DND-41 (cell line): ENCODE results near the gene KCND3.

ENCODE experiments used
- ATAC-seq: fragments of 200-7000 bp; cut with Tn5 transposase; 3 replicates; pipeline ENCODE4 v1.9.1; 2021; ENCODE audit warnings: low read depth; ENCODE audit not compliant: insufficient read depth
- DNase-seq: peaks from one replicate; pipeline ENCODE4 v3.0.0-alpha.2; 2020
- H2AFZ ChIP-seq: 2 replicates; pipeline ENCODE4 v1.6.0; 2012; ENCODE audit warnings: low read depth, low read length
- H3K27ac ChIP-seq: 2 replicates; pipeline ENCODE4 v1.5.1; 2012; ENCODE audit warnings: low read length, inconsistent platforms
- H3K27me3 ChIP-seq: fragments of 200-600 bp; sonication (generic); 2 replicates; pipeline ENCODE4 v1.6.0; 2012; ENCODE audit warnings: low read length, mild to moderate bottlenecking, inconsistent platforms; ENCODE audit not compliant: insufficient read depth, poor library complexity
- H3K36me3 ChIP-seq: 2 replicates; pipeline ENCODE4 v1.5.1; 2012; ENCODE audit warnings: low read length, inconsistent platforms; ENCODE audit not compliant: insufficient read depth
- H3K4me1 ChIP-seq: 2 replicates; pipeline ENCODE4 v1.5.1; 2012; ENCODE audit warnings: mild to moderate bottlenecking, low read length; ENCODE audit not compliant: insufficient read depth
- H3K4me2 ChIP-seq: 2 replicates; pipeline ENCODE4 v1.6.0; 2012; ENCODE audit warnings: mild to moderate bottlenecking, moderate library complexity, low read length, inconsistent platforms; ENCODE audit not compliant: insufficient read depth
- H3K4me3 ChIP-seq, 2 experiments: fragments of 200-600 bp in 1 of 2; shearing (Covaris generic) in 1 of 2; 2 replicates each; pipeline ENCODE4 v1.5.1; 2012 to 2016; ENCODE audit warnings: inconsistent platforms in 2 of 2, low read length in 2 of 2, mild to moderate bottlenecking in 2 of 2, low read depth in 1 of 2, moderate library complexity in 1 of 2
- H3K79me2 ChIP-seq: 2 replicates; pipeline ENCODE4 v1.6.0; 2012; ENCODE audit warnings: low read length, inconsistent platforms; ENCODE audit not compliant: insufficient read depth
- H3K9ac ChIP-seq: 2 replicates; pipeline ENCODE4 v1.6.0; 2012; ENCODE audit warnings: low read depth, mild to moderate bottlenecking, inconsistent platforms, low read length, moderate library complexity
- H3K9me3 ChIP-seq: 2 replicates; pipeline ENCODE4 v1.5.1; 2012; ENCODE audit warnings: low read length, moderate library complexity, mild to moderate bottlenecking, inconsistent platforms; ENCODE audit not compliant: insufficient read depth, severe bottlenecking
- H4K20me1 ChIP-seq: 2 replicates; pipeline ENCODE4 v1.6.0; 2012; ENCODE audit warnings: low read length; ENCODE audit not compliant: insufficient read depth
- EZH2 ChIP-seq: IDR thresholded peaks from 3 replicates; pipeline ENCODE4 v1.6.1; 2012; ENCODE audit warnings: borderline replicate concordance, low read depth, mild to moderate bottlenecking, moderate library complexity, low read length, inconsistent platforms; ENCODE audit not compliant: severe bottlenecking
- TF ChIP-seq, protein P1 (sequence below): IDR thresholded peaks from 2 replicates; pipeline ENCODE4 v1.5.1; 2012; ENCODE audit warnings: borderline replicate concordance, low read length, moderate library complexity, mild to moderate bottlenecking; ENCODE audit not compliant: poor library complexity, severe bottlenecking; ENCODE audit errors: extremely low read depth

Gene KCND3

GRCh38 chr1:111989531-111990025 is at the start of gene KCND3:
Gene KCND3 (minus strand): TSS chr1:111989668.
- no peak within 1 kb of the TSS for H3K4me3 ChIP-seq
- no peak within 1 kb of the TSS for H3K4me2 ChIP-seq
- H3K27me3 ChIP-seq = no peaks in the 10 kb centered on the region

GRCh38 chr1:112034277-112034676 is 44.8 kb upstream of the KCND3 start:
- H2AFZ ChIP-seq = no peak overlapping the region
- H3K36me3 ChIP-seq = no peaks in the 10 kb centered on the region
- ATAC-seq (no peak), DNase-seq (no peak)
- TF ChIP-seq, protein P1, sequence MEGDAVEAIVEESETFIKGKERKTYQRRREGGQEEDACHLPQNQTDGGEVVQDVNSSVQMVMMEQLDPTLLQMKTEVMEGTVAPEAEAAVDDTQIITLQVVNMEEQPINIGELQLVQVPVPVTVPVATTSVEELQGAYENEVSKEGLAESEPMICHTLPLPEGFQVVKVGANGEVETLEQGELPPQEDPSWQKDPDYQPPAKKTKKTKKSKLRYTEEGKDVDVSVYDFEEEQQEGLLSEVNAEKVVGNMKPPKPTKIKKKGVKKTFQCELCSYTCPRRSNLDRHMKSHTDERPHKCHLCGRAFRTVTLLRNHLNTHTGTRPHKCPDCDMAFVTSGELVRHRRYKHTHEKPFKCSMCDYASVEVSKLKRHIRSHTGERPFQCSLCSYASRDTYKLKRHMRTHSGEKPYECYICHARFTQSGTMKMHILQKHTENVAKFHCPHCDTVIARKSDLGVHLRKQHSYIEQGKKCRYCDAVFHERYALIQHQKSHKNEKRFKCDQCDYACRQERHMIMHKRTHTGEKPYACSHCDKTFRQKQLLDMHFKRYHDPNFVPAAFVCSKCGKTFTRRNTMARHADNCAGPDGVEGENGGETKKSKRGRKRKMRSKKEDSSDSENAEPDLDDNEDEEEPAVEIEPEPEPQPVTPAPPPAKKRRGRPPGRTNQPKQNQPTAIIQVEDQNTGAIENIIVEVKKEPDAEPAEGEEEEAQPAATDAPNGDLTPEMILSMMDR = no peak
- TF ChIP-seq EZH2 = no peak
- H3K4me1 ChIP-seq = no peaks in the 10 kb centered on the region
- H3K27ac ChIP-seq = no peak overlapping the region
- H3K27me3 ChIP-seq = peaks cover 16% of the 10 kb centered on the region
- no peaks in the 10 kb centered on the region for H4K20me1 ChIP-seq
- no peaks in the 10 kb centered on the region for H3K79me2 ChIP-seq
- no peaks in the 10 kb centered on the region for H3K9me3 ChIP-seq
- H3K9ac ChIP-seq = no peak overlapping the region
- no peak overlapping the region for H3K4me3 ChIP-seq
- no peak overlapping the region for H3K4me2 ChIP-seq

More at GRCh38 chr1:111989531-111990025, at the start of gene KCND3:
- Histone ChIP-seq H3K27ac (no peak within 1 kb of the TSS), H2AFZ (no peak within 1 kb of the TSS), H3K9ac (no peak within 1 kb of the TSS), H3K9me3 (no peaks in the 10 kb centered on the region), H3K79me2 (no peaks in the 10 kb centered on the region), H3K36me3 (no peaks in the 10 kb centered on the region), H3K4me1 (no peaks in the 10 kb centered on the region), H4K20me1 (no peaks in the 10 kb centered on the region)
- no peak for ATAC-seq
- no peak for DNase-seq
- TF ChIP-seq, protein P1 = no peak

GRCh38 chr1:112033439-112034120 is 44.1 kb upstream of the KCND3 start:
- Histone ChIP-seq H3K79me2 (no peaks in the 10 kb centered on the region), H3K27ac (no peak overlapping the region), H3K4me3 (no peak overlapping the region), H2AFZ (no peak overlapping the region), H4K20me1 (no peaks in the 10 kb centered on the region), H3K36me3 (no peaks in the 10 kb centered on the region), H3K4me2 (no peak overlapping the region), H3K27me3 (peaks cover 16% of the 10 kb centered on the region), H3K4me1 (no peaks in the 10 kb centered on the region), H3K9ac (no peak overlapping the region), H3K9me3 (no peaks in the 10 kb centered on the region)
- TF ChIP-seq, protein P1 = no peak
- TF ChIP-seq EZH2 = no peak
- ATAC-seq (no peak), DNase-seq (no peak)
